HFF-Myc (cell line): ENCODE data around the gene CLCN7.

Source experiments
- DNase-seq: peaks from one replicate; pipeline ENCODE4 v3.0.0-alpha.2; 2011; ENCODE audit warnings: low read depth; ENCODE audit errors: extremely low read depth
- H3K4me3 ChIP-seq: replicated peaks from 2 replicates; pipeline ENCODE4 v1.5.1; 2011; ENCODE audit warnings: low read depth, mild to moderate bottlenecking, control low read depth, low read length
- CTCF ChIP-seq: IDR thresholded peaks from 2 replicates; pipeline ENCODE4 v1.5.1; 2012; ENCODE audit warnings: mild to moderate bottlenecking, low read depth, low read length, control low read depth; ENCODE audit errors: missing control alignments

Gene CLCN7

GRCh38 chr16:1497014-1497598 is 22.3 kb upstream of the CLCN7 start:
- no peak for DNase-seq
- H3K4me3 ChIP-seq = no peak overlapping the region
- TF ChIP-seq CTCF = no peak

- no peak for TF ChIP-seq CTCF
- DNase-seq = no peak
- no peak overlapping the region for H3K4me3 ChIP-seq
Observed at GRCh38 chr16:1496464-1496863, 21.6 kb upstream of the CLCN7 start.

- no peak for TF ChIP-seq CTCF
- no peak overlapping the region for H3K4me3 ChIP-seq
- DNase-seq = no peak
Observed at GRCh38 chr16:1495889-1496262, 21.0 kb upstream of the CLCN7 start.

GRCh38 chr16:1495211-1495888 is 20.5 kb upstream of the CLCN7 start:
- peak overlapping the region; percentile 92 for H3K4me3 ChIP-seq
- no peak for TF ChIP-seq CTCF
- DNase-seq = no peak

- no peak for TF ChIP-seq CTCF
- DNase-seq = no peak
- H3K4me3 ChIP-seq = peak overlapping the region; percentile 92
Observed at GRCh38 chr16:1494711-1495110, 19.9 kb upstream of the CLCN7 start.

GRCh38 chr16:1494129-1494640 is 19.4 kb upstream of the CLCN7 start:
- H3K4me3 ChIP-seq = peak overlapping the region; percentile 92
- TF ChIP-seq CTCF = peak; percentile 73
- DNase-seq = peak; percentile 25
